ENCODE measurements around the gene IL37. TPM values are rescaled to one million over a fixed set of nuclear protein-coding genes. Genes with fewer than 3 reads are reported as not detected.

Gene IL37, protein sequence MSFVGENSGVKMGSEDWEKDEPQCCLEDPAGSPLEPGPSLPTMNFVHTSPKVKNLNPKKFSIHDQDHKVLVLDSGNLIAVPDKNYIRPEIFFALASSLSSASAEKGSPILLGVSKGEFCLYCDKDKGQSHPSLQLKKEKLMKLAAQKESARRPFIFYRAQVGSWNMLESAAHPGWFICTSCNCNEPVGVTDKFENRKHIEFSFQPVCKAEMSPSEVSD
- not detected in 2 replicates for total RNA-seq

DNA sequence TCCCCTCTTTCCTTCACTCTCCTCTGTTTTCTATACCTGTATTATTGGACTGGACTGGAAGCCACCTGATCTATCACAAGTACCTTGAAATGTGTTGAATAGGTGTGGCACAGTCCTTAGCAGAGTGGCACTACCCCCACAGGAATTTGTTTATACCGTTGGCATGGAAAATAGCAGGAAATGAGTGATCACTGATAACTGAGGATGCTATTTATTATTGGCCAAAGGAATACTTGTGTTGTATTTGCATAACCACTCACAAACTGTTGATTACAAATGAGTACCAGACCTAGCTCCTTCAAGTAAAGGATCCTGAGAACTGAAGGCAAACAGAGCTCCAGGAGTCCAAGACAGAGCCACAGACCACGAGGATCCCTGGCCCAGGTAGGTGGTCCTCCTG, at the start of gene IL37:
IL37 (plus strand) TSS at position 301 of the 400 bp plus-strand sequence. CDS start 1,848 bp downstream, outside the sequence.
- no peak within 1 kb of the TSS for H3K4me3 Mint-ChIP-seq (ENCODE audit: low read depth)
- H3K27me3 Mint-ChIP-seq (ENCODE audit: low read depth), result peaks cover 4% of the 10 kb centered on the region
- no peaks in the 10 kb centered on the region for H3K36me3 Mint-ChIP-seq (ENCODE audit: low read depth)
- intact Hi-C loops (cut with micrococcal nuclease), result no loop called here
- peaks cover 8% of the 10 kb centered on the region for H3K4me1 Mint-ChIP-seq (ENCODE audit: low read depth)
- H3K27ac Mint-ChIP-seq, result no peak within 1 kb of the TSS
- DNase-seq (ENCODE audit: low spot score), result no peak
- H3K9me3 Mint-ChIP-seq, result no peaks in the 10 kb centered on the region

DNA sequence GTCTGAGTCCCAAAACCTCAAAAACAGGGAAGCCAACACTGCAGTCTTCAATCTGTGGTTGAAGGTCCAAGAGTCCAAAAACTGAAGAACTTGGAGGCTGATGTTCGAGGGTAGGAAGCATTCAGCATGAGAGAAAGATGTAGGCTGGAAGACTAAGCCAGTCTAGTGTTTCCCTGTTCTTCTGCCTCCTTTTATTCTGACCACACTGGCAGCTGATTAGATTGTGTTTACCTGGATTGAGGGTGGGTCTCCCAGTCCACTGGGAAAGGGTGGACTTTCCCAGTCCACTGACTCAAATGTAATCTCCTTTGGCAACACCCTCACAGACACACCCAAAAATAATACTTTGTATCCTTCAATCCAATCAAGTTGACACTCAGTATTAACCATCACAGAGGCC, 46.9 kb upstream of the IL37 start:
- no peak for DNase-seq (ENCODE audit: low spot score)
- Mint-ChIP-seq H3K36me3 (ENCODE audit: low read depth) (no peaks in the 10 kb centered on the region), H3K4me1 (ENCODE audit: low read depth) (no peaks in the 10 kb centered on the region), H3K9me3 (peaks cover 39% of the 10 kb centered on the region), H3K27me3 (ENCODE audit: low read depth) (peaks cover 5% of the 10 kb centered on the region), H3K4me3 (ENCODE audit: low read depth) (no peak overlapping the region), H3K27ac (no peak overlapping the region)
- intact Hi-C loops (cut with micrococcal nuclease), result no loop called here

DNA sequence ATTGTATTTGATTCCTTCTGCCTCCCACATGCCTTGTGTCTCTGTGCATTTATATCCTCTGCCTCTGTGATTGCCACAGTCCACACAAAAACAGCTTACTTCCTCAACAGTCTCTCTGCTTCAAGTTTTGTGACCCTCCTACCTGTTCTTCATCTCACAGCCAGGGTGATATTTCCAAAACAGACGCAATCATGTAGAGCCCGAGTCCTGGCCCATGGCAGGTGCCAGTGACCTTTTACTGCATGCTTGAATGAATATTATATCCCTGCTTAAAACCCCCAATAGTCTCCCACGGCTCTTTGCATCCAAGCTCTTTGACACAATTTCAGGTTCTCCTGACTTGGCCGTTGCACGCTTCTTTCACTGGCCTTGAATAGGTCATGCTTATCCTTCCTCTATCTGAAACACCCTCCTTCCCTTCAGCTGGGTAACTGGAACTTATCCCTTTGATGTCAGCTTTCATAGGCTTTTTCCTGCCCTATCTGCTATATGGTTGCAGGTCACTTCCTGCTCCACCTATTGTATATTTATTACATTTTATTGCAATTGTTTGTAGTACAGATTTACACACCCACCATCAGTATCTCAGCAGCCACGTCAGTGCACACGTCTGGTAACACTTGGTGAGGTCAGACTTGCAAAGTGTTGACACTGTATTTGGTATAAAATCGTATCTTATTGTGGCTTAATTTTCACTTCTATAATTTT, 44.7 kb upstream of the IL37 start:
- Mint-ChIP-seq H3K36me3 (ENCODE audit: low read depth) (no peaks in the 10 kb centered on the region), H3K4me3 (ENCODE audit: low read depth) (no peak overlapping the region), H3K27ac (no peak overlapping the region), H3K27me3 (ENCODE audit: low read depth) (peaks cover 17% of the 10 kb centered on the region), H3K4me1 (ENCODE audit: low read depth) (peaks cover 4% of the 10 kb centered on the region), H3K9me3 (peaks cover 23% of the 10 kb centered on the region)
- intact Hi-C loops (cut with micrococcal nuclease), result no loop called here
- no peak for DNase-seq (ENCODE audit: low spot score)

DNA sequence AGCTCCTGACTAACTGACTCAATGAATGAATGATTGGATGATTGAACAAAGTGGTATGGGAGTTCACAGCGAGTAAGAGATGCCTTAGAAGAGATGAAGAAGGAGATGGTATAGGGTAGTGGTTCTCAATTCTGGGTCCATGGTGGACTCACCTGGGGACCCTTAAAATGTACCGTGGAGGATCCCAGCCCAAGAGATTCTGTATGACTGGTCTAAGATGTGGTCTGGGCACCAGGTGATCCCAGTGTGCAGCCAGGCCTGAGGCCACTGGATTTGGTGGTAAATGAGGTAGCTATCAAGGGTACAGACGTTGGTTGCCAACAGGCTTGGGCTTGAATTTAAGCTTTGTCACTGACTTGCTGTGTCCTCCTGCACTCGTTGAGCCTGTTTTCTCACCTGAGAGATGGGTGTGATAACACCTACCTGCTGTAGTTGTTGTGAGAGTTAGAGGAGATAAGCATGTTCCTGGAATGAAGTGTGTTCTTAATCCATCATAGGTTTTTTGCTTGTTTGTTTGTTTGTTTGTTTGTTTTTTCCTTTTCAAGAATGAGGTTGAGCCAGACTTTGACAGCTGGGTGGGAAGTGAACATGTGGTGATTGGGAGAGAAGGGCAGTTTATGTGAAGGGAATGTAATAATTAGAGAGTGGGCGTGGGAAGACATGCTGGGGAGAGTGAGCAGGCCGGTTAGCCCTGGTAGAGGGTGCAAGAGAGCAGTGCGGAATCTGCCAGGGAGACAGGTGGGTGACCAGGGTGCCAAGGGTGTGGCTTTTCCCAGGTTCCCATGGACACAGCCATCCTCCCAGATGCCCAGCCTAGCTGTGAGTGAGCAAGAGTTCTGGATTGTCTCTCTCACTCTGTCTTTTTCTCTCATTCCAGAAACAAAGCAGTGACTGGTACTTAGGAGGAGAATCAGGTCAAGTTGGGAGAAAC, 43.0 kb upstream of the IL37 start:
- Mint-ChIP-seq H3K4me3 (ENCODE audit: low read depth) (no peak overlapping the region), H3K9me3 (peaks cover 14% of the 10 kb centered on the region), H3K36me3 (ENCODE audit: low read depth) (no peaks in the 10 kb centered on the region), H3K27ac (no peak overlapping the region), H3K27me3 (ENCODE audit: low read depth) (peaks cover 30% of the 10 kb centered on the region), H3K4me1 (ENCODE audit: low read depth) (peaks cover 4% of the 10 kb centered on the region)
- no peak for DNase-seq (ENCODE audit: low spot score)
- intact Hi-C loops (cut with micrococcal nuclease), result no loop called here

DNA sequence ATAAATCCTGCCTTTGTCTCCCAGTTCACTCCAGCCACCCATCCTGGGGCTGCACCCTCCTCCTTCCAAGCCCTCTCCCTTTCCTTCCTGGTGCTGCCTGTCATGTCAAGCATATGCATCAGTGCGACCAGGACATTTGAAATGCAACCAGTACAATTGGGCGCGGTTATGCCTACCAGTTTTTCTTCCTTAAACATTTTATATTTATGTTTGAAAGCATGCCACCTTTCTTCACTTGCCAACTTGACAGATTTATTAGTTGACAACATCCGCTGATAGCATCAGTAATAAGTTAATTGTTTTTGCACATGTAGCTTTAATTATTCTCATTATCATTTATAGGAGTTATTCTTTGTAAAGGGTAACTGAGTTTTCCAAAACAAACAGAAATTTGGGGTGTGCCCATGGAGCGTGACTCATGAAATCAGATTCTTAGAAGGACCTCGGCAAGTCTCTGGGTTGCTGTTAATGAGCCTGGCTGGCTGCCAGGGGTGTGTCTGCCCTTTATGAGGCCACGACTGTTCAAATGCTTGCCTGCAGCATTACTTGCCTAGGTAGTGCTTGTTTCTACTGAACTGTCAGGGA, 41.6 kb upstream of the IL37 start:
- intact Hi-C loops (cut with micrococcal nuclease), result no loop called here
- Mint-ChIP-seq H3K36me3 (ENCODE audit: low read depth) (no peaks in the 10 kb centered on the region), H3K9me3 (peaks cover 14% of the 10 kb centered on the region), H3K27ac (no peak overlapping the region), H3K4me1 (ENCODE audit: low read depth) (peaks cover 4% of the 10 kb centered on the region), H3K27me3 (ENCODE audit: low read depth) (peaks cover 39% of the 10 kb centered on the region), H3K4me3 (ENCODE audit: low read depth) (no peak overlapping the region)
- DNase-seq (ENCODE audit: low spot score), result no peak

DNA sequence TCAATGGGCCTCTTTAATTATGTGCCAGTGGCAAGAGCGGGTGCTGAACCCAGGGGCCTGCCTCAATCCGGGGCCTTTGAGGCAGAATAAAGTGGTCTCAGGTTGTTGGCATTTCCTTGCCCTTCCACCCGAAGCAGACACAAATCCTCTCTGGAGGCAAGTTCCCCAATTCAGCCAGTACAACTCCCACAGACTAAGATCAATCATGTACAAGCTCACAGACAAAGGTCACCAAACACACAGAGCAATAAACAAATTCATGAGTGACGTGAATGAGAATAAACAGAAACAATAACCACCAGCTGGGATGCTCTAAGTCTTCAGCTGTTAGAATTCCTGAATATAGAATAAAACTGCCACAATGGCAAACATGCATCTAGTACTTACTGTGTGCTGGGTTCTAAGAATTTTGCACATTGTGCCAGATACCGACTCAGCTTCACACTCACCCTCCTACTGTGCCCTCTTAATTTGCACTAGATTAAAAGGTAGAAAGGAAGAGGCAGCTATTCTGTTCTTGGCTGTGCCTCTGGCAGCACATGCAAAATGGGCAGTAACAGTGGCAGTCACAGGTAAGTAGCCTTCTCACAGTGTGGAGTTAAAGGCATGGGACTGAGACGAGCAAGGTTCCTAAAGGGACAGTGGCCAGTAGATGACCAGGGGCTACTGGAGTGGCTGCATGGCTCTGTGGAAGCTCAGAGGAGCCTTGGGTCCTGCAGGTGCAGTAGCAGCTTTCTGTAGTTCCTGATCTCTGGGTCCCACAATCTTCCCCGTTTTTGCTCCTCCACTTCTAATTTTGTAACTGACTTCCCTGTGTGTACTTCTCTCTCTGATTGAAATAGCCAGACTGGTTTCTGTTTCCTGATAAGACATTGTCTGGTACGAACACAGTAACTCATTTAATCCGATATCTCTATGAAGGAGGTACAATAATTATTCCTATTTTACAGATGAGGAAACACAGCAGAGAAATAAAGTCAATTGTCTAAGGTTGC, 39.8 kb upstream of the IL37 start:
- Mint-ChIP-seq H3K4me3 (ENCODE audit: low read depth) (no peak overlapping the region), H3K4me1 (ENCODE audit: low read depth) (peaks cover 4% of the 10 kb centered on the region), H3K27ac (no peak overlapping the region), H3K36me3 (ENCODE audit: low read depth) (no peaks in the 10 kb centered on the region), H3K9me3 (peaks cover 4% of the 10 kb centered on the region), H3K27me3 (ENCODE audit: low read depth) (peaks cover 39% of the 10 kb centered on the region)
- DNase-seq (ENCODE audit: low spot score), result no peak
- intact Hi-C loops (cut with micrococcal nuclease), result no loop called here

DNA sequence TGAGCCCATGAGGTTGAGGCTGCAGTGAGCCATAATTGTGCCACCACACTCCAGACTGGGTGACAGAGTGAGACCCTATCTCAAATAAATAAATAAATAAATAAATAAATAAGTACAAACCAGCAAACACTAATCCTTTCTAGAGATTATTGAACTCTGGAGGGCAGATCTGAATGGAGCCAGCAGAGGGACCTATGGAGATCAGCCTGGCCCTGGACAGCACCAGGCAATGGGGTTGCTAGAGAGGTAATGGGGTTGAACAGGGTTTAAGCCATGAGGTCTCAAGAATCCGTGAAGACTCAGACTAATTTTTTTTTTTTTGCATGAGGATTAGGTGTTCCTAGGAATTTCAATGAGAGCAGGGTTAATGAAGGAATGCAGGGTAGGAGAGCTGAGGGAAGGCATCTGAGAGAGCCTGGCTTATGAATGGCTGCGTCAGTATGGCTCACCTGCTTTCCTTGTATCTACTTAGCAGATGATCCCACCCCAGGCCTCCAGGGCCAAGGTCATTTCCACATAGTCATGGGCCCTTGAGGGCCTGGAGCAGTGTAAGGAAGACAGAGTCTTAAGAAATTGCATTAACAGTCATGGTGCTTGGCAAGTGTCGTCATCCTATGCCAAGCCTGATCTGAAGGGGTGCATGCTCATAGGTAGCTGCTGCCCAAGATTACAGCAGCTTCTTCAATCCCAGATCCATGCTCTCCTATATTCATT, 34.6 kb upstream of the IL37 start:
- Mint-ChIP-seq H3K4me1 (ENCODE audit: low read depth) (peaks cover 17% of the 10 kb centered on the region), H3K36me3 (ENCODE audit: low read depth) (no peaks in the 10 kb centered on the region), H3K27me3 (ENCODE audit: low read depth) (peaks cover 23% of the 10 kb centered on the region), H3K4me3 (ENCODE audit: low read depth) (no peak overlapping the region), H3K9me3 (no peaks in the 10 kb centered on the region), H3K27ac (no peak overlapping the region)
- intact Hi-C loops (cut with micrococcal nuclease), result no loop called here
- no peak for DNase-seq (ENCODE audit: low spot score)

DNA sequence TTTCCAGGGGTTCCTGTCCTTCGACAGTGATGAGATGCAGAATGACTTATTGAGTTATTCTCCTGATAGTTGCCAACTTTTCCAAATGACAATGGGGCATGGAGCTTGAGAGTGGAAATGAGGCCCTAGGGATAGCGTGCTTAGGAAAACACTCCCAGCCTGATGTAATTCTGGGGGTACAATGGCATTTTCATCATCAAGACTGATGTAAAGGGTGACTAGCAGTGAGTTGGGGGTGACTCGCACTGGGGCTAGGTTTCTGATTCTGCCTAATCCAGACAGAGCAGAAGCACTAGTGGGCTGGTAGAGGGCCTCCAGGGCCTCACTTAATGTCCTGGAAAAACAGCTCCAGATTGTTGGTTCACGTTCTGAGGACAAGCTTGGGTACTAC, 34.0 kb upstream of the IL37 start:
- Mint-ChIP-seq H3K4me3 (ENCODE audit: low read depth) (no peak overlapping the region), H3K27me3 (ENCODE audit: low read depth) (peaks cover 19% of the 10 kb centered on the region), H3K27ac (no peak overlapping the region), H3K4me1 (ENCODE audit: low read depth) (peaks cover 20% of the 10 kb centered on the region), H3K36me3 (ENCODE audit: low read depth) (no peaks in the 10 kb centered on the region), H3K9me3 (no peaks in the 10 kb centered on the region)
- intact Hi-C loops (cut with micrococcal nuclease), result no loop called here
- no peak for DNase-seq (ENCODE audit: low spot score)

DNA sequence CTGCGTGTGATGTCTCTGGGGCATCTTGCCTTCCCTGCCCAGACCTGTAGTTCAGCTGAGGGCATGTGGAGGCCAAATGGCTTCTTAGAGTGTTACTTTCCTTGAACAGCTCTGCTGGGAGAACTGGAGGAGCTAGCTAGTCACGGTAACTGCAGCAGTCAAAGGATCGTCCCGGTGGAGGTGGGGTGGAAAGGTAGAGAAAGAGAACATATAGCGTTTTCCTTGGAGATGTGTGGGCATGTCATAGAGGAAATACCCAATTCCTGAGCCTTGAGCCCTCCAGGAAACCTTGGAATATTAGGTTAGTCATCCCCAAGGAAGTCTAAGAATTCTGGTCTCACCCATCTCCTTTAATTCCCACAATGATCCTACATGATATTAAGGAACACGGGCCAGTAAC, 33.5 kb upstream of the IL37 start:
- Mint-ChIP-seq H3K27me3 (ENCODE audit: low read depth) (peaks cover 15% of the 10 kb centered on the region), H3K9me3 (no peaks in the 10 kb centered on the region), H3K4me3 (ENCODE audit: low read depth) (no peak overlapping the region), H3K27ac (no peak overlapping the region), H3K36me3 (ENCODE audit: low read depth) (no peaks in the 10 kb centered on the region), H3K4me1 (ENCODE audit: low read depth) (peaks cover 20% of the 10 kb centered on the region)
- intact Hi-C loops (cut with micrococcal nuclease), result no loop called here
- no peak for DNase-seq (ENCODE audit: low spot score)

DNA sequence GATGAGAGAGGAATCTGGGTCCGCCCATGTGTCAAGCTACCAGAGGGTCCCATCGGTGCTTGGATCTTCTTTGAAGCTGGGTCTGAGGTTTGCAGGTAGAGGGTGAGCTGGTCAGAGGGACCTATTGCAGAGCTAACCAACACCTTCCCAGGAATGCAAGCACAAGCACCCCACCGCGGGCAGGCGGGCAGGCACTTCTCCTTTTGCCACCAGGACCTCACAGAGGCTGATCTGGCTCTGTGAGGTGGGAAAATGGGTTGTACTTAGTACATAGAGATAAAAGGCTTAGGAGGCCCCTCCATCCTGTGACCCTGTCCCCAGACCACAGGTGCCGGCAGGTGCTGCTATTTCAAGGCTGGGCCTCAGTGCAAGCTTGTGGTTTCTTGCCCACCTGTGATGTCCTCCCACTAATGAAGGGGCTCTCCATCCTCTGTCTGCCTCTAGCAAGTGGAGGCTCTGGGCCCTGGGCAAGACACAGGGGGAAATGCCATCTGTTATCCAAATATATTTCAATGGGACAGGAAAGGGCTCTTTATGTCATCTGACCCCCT, 31.4 kb upstream of the IL37 start:
- Mint-ChIP-seq H3K27ac (peak overlapping the region; percentile 84), H3K9me3 (no peaks in the 10 kb centered on the region), H3K4me3 (ENCODE audit: low read depth) (no peak overlapping the region), H3K4me1 (ENCODE audit: low read depth) (peaks cover 24% of the 10 kb centered on the region), H3K36me3 (ENCODE audit: low read depth) (no peaks in the 10 kb centered on the region), H3K27me3 (ENCODE audit: low read depth) (no peaks in the 10 kb centered on the region)
- intact Hi-C loops (cut with micrococcal nuclease), result loop anchor here (2.0 to 10.0 kb wide), 2 partner anchors 37 to 255 kb away; no protein-coding TSS in a partner anchor
- no peak for DNase-seq (ENCODE audit: low spot score)

DNA sequence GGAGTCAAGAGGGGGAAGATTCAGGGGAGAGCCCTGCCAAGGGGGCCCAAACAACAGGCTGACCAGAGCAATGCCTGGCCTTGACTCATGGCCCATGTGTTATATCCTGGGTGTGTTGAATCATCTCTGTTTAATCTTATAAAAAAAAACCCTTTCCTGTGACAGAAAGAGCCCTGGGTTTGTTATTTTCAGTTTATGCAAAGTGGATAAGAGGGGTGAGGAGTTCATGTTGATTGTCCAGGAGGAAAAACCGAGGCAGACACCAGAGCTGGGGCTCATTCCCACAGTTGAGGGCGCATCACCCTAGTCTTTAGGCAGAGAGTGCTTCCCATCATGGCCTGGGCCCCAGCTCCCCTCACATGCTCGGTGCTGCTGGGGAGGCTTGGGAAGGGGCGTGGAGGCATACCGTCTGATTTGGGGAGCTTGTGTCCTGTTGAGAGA, 30.9 kb upstream of the IL37 start:
- Mint-ChIP-seq H3K36me3 (ENCODE audit: low read depth) (no peaks in the 10 kb centered on the region), H3K4me1 (ENCODE audit: low read depth) (peaks cover 30% of the 10 kb centered on the region), H3K27me3 (ENCODE audit: low read depth) (no peaks in the 10 kb centered on the region), H3K27ac (peak overlapping the region; percentile 84), H3K9me3 (no peaks in the 10 kb centered on the region), H3K4me3 (ENCODE audit: low read depth) (no peak overlapping the region)
- no peak for DNase-seq (ENCODE audit: low spot score)
- intact Hi-C loops (cut with micrococcal nuclease), result loop anchor here (2.0 to 10.0 kb wide), 2 partner anchors 37 to 255 kb away; no protein-coding TSS in a partner anchor

Measured in activated T-helper 2 cell treated with anti-CD3 and anti-CD28 coated beads, Interferon-gamma antibody, Interleukin-2, Interleukin-4, amounts not matched to agents 10 μg/mL and 5 μg/mL and 100 μg/mL, durations not matched to agents 14 hours and 24 hours and 36 hours (primary cell).